Spleen (tissue), 7 donors: Measurements from ENCODE around the gene NOTCH2.

ENCODE experiments used
- POLR2A ChIP-seq, 3 donors: fragments of 450-650 bp; IDR thresholded peaks; one replicate each; pipeline ENCODE4 v1.5.1; 2017; ENCODE audit warnings: antibody characterized with exemption in 3 of 3, mild to moderate bottlenecking in 1 of 3
- POLR2AphosphoS5 ChIP-seq, 3 donors: sonication (generic); formaldehyde crosslinking; IDR thresholded peaks; one replicate each; pipeline ENCODE4 v1.5.1; 2017; ENCODE audit warnings: antibody characterized with exemption in 3 of 3
- TF ChIP-seq, protein P1 (sequence below), 11 experiments: fragments of 200-600 bp in 7 of 11; fragments of 450-650 bp in 4 of 11; sonication (generic) in 4 of 11; IDR thresholded peaks in 8 of 11; conservative IDR thresholded peaks in 3 of 11; 1 replicate in 7 of 11; 2 replicates in 4 of 11; pipeline versions ENCODE4 v1.4.0 to v1.8.0; 2016 to 2021; ENCODE audit warnings: antibody characterized with exemption in 11 of 11, inconsistent platforms in 4 of 11, mild to moderate bottlenecking in 1 of 11
- donor health status: DM: no; HTN: no; CAD: no; lungs with moderate emphysema.
- donor health status: DM: no; HTN: no; CAD: no.
- donor health status: DM: no; HTN: no; CAD: no.

- TF ChIP-seq, protein P1, sequence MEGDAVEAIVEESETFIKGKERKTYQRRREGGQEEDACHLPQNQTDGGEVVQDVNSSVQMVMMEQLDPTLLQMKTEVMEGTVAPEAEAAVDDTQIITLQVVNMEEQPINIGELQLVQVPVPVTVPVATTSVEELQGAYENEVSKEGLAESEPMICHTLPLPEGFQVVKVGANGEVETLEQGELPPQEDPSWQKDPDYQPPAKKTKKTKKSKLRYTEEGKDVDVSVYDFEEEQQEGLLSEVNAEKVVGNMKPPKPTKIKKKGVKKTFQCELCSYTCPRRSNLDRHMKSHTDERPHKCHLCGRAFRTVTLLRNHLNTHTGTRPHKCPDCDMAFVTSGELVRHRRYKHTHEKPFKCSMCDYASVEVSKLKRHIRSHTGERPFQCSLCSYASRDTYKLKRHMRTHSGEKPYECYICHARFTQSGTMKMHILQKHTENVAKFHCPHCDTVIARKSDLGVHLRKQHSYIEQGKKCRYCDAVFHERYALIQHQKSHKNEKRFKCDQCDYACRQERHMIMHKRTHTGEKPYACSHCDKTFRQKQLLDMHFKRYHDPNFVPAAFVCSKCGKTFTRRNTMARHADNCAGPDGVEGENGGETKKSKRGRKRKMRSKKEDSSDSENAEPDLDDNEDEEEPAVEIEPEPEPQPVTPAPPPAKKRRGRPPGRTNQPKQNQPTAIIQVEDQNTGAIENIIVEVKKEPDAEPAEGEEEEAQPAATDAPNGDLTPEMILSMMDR (IDR thresholded peaks at IDR 0.05 in 8 of 11, conservative IDR thresholded peaks at IDR 0.05 in 3 of 11): no peak
- TF ChIP-seq POLR2AphosphoS5 (IDR thresholded peaks at IDR 0.05) (no peak), POLR2A (IDR thresholded peaks at IDR 0.05) (no peak)
Measured at GRCh38 chr1:119878171-119878570, 191.3 kb downstream of the NOTCH2 start.
